HG03442 (cell line): ENCODE results near the gene MIA2.
"Not testable (repeated sequence)": the region's sequence is repeated elsewhere in the genome, so short reads cannot be mapped to it uniquely, and the experiment has no call there.

Experiments used
- ATAC-seq: cut with Tn5 transposase; IDR thresholded peaks from one replicate; pipeline ENCODE4 v1.9.1; 2021; ENCODE audit warnings: mild to moderate bottlenecking, moderate library complexity; ENCODE audit not compliant: unreplicated experiment

MIA2 gene

GRCh38 chr14:39229601-39230110 lies 4.1 kb upstream of the MIA2 start:
- no peak for ATAC-seq

DNA sequence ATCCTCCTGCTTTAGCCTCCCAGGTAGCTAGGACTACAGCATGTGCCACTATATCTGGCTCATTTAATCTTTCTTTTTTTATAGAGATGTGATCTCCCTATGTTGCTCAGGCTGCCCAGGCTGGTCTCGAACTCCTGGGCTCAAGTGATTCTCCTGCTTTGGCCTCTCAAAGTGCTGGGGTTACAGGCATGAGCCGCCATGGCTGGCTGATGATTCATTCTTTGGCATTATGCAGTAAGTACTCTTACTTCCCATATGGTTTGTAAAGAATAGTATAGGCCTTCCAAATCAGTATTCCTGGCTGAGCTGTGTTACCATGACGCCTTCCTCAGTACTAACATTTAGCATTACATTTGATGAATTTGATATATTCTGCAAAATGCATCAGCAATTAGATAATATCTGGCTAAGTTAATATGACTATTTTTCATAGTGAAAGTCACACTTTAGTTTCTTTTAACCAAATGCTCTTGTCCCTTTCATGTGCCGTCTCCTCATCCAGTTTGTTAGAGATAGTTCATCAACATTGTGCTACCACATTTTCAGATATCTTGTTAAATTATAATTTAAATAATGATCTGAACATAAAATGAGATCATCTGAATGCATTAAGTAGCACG lies 3.2 kb upstream of the MIA2 start:
- no peak for ATAC-seq

DNA sequence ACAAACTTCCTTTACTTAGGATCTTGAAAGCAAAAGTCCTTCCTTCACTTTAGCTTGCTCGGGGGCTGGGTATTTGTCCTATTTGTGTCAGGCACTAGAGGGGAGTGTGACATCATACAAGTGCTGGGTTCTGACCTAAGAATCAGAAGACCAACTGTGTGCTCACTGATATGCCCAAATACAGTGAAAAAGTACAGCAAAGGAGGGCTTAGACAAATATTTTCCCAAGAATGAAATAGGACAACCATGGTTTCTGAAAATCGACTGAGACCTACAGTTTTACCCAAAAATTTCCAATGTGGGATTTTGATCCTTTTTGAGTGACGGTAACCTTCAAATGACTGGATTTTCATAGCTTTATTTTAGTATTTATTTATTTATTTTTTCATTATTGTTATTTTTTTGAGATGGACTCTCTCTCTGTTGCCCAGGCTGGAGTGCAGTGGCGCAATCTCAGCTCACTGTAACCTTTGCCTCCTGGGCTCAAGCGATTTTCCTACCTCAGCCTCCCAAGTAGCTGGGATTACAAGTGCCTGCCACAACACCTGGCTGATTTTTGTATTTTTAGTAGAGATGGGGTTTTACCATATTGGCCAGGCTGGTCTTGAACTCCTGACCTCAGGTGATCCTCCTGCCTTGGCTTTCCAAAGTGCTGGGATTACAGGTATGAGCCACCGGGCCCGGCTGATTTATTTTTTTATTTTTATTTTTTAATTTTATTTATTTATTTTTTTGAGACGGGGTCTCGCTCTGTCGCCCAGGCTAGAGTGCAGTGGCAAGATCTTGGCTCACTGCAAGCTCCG lies 1.8 kb upstream of the MIA2 start:
- peak; percentile 81 for ATAC-seq

GRCh38 chr14:39232554-39233415 lies 930 bp upstream of the MIA2 start:
- ATAC-seq, result no peak

GRCh38 chr14:39234986-39235385 lies 1.3 kb downstream of the MIA2 start:
- not testable (repeated sequence) for ATAC-seq

- not testable (repeated sequence) for ATAC-seq
These were observed 1.8 kb downstream of the MIA2 start for GRCh38 chr14:39235466-39235865.

- ATAC-seq, result no peak
These were observed 7.1 kb downstream of the MIA2 start for GRCh38 chr14:39240769-39241168.

DNA sequence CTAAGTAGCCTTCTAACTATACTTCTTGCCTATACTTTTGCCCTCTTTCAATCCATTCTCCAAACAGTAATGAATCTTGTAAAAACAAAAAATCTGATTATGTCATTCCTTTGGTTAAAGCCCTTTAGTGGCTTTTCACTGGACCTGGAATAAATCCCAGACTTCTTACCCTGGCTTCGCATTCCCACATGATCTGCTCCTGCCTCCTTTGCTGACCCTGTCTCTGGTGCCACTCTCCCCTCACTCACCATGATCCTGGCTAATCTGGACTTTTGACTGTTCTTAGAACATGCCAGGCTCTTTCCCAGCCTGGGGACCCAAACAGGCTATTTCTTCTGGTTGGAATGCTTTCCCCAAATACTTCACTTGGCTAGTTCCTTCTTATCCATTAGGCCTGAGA lies 7.9 kb downstream of the MIA2 start:
- ATAC-seq, result no peak

GRCh38 chr14:39243831-39244230 lies 10.1 kb downstream of the MIA2 start:
- ATAC-seq, result no peak

GRCh38 chr14:39246618-39247017 lies 12.9 kb downstream of the MIA2 start:
- no peak for ATAC-seq

- no peak for ATAC-seq
These were observed 13.5 kb downstream of the MIA2 start for GRCh38 chr14:39247256-39247655.

GRCh38 chr14:39251547-39251946 lies 17.8 kb downstream of the MIA2 start:
- no peak for ATAC-seq

DNA sequence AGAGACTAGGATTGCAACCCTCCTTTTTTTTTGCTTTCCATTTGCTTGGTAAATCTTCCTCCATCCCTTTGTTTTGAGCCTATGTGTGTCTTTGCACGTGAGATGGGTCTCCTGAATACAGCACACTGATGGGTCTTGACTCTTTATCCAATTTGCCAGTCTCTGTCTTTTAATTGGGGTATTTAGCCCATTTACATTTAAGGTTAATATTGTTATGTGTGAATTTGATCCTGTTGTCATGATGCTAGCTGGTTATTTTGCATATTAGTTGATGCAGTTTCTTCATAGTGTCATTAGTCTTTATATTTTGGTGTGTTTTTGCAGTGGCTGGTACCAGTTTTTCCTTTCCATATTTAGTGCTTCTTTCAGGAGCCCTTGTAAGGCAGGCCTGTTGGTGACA lies 23.7 kb downstream of the MIA2 start:
- not testable (repeated sequence) for ATAC-seq

- no peak for ATAC-seq
These were observed 25.2 kb downstream of the MIA2 start for GRCh38 chr14:39258782-39259545.

- ATAC-seq, result not testable (repeated sequence)
These were observed 26.4 kb downstream of the MIA2 start for GRCh38 chr14:39260161-39260560.

DNA sequence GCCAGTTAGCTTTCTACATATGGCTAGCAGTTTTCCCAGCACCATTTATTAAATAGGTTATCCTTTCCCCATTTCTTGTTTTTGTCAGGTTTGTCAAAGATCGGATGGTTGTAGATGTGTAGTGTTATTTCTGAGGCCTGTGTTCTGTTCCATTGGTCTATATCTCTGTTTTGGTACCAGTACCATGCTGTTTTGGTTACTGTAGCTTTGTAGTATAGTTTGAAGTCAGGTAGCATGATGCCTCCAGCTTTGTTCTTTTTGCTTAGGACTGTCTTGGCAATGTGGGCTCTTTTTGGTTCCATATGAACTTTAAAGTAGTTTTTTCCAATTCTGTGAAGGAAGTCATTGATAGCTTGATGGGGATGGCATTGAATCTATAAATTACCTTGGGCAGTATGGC lies 28.5 kb downstream of the MIA2 start:
- not testable (repeated sequence) for ATAC-seq

- ATAC-seq, result no peak
These were observed 30.3 kb downstream of the MIA2 start for GRCh38 chr14:39264057-39264456.

- no peak for ATAC-seq
These were observed 30.8 kb downstream of the MIA2 start for GRCh38 chr14:39264558-39264957.

GRCh38 chr14:39265033-39265432 lies 31.3 kb downstream of the MIA2 start:
- ATAC-seq, result no peak

DNA sequence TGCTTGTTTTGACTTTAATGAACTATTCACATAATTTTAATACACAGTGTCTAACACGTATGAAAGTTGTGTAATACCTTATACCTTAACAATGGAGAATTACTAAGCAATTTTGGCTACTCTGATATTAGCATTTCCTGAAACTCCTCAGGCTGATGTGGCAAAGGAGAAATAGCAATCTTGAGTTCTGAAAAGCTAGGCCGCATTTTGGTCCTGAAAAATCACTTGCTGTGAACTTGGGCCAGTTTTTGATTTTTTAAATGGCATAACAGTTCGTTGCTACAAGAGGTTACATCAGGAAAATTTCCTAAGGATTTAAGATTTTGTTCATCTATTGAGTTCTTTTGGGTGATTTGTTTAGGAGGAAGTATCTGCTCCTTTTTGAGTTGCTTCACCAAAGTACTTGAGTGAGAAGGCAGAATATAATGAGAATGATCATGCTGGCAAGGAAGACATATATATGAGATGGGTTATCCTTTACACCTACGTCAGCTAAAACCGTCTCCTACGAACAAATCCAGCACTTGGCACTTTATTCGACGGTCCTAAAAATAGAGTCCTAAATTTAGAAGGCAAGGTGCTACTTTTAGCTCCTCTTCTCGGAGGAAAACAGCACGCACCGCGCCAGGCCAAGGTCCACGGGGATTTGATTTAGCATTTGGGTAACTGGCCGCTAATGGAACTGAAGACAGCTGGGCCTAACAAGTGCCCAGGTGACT lies 32.2 kb downstream of the MIA2 start:
- ATAC-seq, result no peak
